ENCODE data around the gene CCDC122. TPM values are rescaled to one million over a fixed set of nuclear protein-coding genes. Genes with fewer than 3 reads are reported as not detected.

Gene CCDC122
- total RNA-seq (5.1 and 7.5 TPM in 2 replicates), polyA plus RNA-seq (0.41 and 0.57 TPM in 2 replicates), polyA minus RNA-seq (0.63 and 3.0 TPM in 2 replicates), Bru-seq, nascent RNA (percentile 59 among the genes with signal in this experiment), BruChase-seq, experiment 1, labeled RNA remaining after a 6-hour chase (percentile 52 among the genes with signal in this experiment), BruChase-seq, experiment 2, labeled RNA remaining after a 2-hour chase (percentile 53 among the genes with signal in this experiment)
- 0.43 and 0.58 TPM in 2 replicates for polyA plus RNA-seq (2011; cell fraction: cytosol; rRNA removed)
- 2.1 and 2.3 TPM in 2 replicates for polyA plus RNA-seq (2011; cell fraction: nucleus; rRNA removed)
- 4.9 and 6.7 TPM in 2 replicates for polyA plus RNA-seq (2012)
- not detected for polyA minus RNA-seq (2011; cell fraction: cytosol; rRNA and poly(A)+ RNA removed)
- 2.2 and 4.6 TPM in 2 replicates for polyA minus RNA-seq (2011; cell fraction: nucleus; rRNA and poly(A)+ RNA removed)
- long read RNA-seq, partial matches to known transcripts, result 1 of 5 reads
- long read RNA-seq, other reads (novel, unspliced or antisense), result 4 of 5 reads

DNA sequence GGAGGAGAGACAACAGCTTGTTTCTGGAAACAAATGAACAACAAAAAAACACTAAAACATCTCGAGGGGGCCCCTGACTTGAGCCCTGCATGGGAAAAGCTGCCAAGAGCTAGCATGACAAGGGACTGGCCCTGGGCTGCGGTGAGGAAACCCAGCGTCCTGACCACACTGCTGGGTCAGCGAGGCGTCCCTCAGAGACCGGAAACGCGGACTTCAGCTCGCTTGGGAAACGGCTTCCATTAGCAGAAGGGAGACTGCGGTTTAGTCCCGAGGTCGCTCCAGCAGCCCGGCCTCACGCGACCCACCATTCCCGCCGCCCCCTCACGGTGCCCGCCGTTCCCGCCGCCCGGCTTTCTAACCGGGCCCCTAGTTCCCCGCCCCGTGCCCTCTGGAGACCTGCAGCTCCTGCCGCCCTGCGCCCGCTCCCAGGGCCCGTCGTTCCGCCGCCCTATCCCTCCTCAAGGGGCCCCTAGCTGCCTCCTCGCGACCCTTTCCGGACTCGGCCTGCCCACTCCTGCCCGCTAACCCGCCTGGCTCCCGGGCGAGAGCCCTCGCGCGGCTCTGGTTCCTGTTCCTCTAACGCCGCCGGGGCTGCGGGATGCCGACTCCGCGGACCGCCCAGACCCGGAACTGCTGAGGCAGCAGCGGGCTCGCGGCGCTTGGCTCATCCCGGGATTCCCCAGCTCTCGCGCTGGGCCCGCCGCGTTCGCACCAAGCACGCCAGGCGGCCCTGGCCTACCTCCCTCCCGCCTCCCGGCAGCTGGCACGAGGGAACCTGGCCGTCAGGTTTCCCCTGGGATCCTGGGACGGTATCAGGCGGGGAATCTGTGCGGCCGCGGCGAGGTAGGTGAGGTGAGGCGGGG is at the start of gene CCDC122:
Gene CCDC122, minus strand, starts transcription at position 849 of the 863 bp plus-strand sequence. CDS start 10,364 bp downstream, outside the sequence.
- TF ChIP-seq, protein P1, sequence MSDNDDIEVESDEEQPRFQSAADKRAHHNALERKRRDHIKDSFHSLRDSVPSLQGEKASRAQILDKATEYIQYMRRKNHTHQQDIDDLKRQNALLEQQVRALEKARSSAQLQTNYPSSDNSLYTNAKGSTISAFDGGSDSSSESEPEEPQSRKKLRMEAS (IDR thresholded peaks at IDR 0.05; ENCODE audit: insufficient read depth, insufficient read length), result peak; percentile 95
- TF ChIP-seq POLR2A (IDR thresholded peaks at IDR 0.05; ENCODE audit: low read depth, low read length) (peak; percentile 74), MYC (IDR thresholded peaks at IDR 0.05; ENCODE audit: low read depth, low read length) (no peak), JUN (IDR thresholded peaks at IDR 0.05; ENCODE audit: borderline replicate concordance, insufficient read depth, insufficient read length, low read depth) (no peak), POLR2AphosphoS5 (IDR thresholded peaks at IDR 0.05; ENCODE audit: insufficient read depth, low read depth, low read length) (peak; percentile 81)
- TF ChIP-seq, protein P2, sequence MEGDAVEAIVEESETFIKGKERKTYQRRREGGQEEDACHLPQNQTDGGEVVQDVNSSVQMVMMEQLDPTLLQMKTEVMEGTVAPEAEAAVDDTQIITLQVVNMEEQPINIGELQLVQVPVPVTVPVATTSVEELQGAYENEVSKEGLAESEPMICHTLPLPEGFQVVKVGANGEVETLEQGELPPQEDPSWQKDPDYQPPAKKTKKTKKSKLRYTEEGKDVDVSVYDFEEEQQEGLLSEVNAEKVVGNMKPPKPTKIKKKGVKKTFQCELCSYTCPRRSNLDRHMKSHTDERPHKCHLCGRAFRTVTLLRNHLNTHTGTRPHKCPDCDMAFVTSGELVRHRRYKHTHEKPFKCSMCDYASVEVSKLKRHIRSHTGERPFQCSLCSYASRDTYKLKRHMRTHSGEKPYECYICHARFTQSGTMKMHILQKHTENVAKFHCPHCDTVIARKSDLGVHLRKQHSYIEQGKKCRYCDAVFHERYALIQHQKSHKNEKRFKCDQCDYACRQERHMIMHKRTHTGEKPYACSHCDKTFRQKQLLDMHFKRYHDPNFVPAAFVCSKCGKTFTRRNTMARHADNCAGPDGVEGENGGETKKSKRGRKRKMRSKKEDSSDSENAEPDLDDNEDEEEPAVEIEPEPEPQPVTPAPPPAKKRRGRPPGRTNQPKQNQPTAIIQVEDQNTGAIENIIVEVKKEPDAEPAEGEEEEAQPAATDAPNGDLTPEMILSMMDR (IDR thresholded peaks at IDR 0.05; ENCODE audit: extremely low read depth in 1 of 2, insufficient read depth in 1 of 2, low read depth in 1 of 2, low read length in 2 of 2), result no peak
- no peaks in the 10 kb centered on the region for H3K9me1 ChIP-seq (replicated peaks; ENCODE audit: control insufficient read depth, extremely low read depth, insufficient read depth, low read length)
- H3K27me3 ChIP-seq (ENCODE audit: control insufficient read depth in 2 of 2, insufficient read depth in 2 of 2, low read length in 2 of 2), result no peaks in the 10 kb centered on the region
- no TSS peak for BruUV-seq (replicated peaks)
- FAIRE-seq (peak; percentile 69), DNase-seq (ENCODE audit: low read depth, low spot score) (peak; percentile 79)
- peaks cover 11% of the 10 kb centered on the region for H3K4me1 ChIP-seq (ENCODE audit: control insufficient read depth, extremely low read depth, insufficient read depth, low read length)
- peak within 1 kb of the TSS; percentile 71 to 92 (median 76) for H3K4me3 ChIP-seq (replicated peaks in 1 of 3; ENCODE audit: insufficient read depth in 1 of 3, low read depth in 1 of 3, low read length in 3 of 3)
- CTCF ChIA-PET, result interaction anchor here (0.8 to 3.1 kb wide), 9 partner anchors 9 to 1283 kb away, joined by 3 to 11 read pairs (median 5); no protein-coding TSS in a partner anchor
- intact Hi-C loops (cut with micrococcal nuclease), result loop anchor here (10.0 kb wide), 1 partner anchor 514 kb away; no protein-coding TSS in a partner anchor
- peaks cover 2% of the 10 kb centered on the region for H4K20me1 ChIP-seq (replicated peaks; ENCODE audit: control insufficient read depth, extremely low read depth, insufficient read depth, low read length)
- no peaks in the 10 kb centered on the region for H3K79me2 ChIP-seq (ENCODE audit: control insufficient read depth, insufficient read depth, low read length)
- peak within 1 kb of the TSS; percentile 91 for H3K4me2 ChIP-seq (ENCODE audit: insufficient read depth, low read length)
- POLR2A ChIA-PET, result interaction anchor here (1.2 kb wide), 2 partner anchors 558 to 887 kb away, joined by 3 read pairs; partner anchors contain the start of gene EPSTI1
- peak within 1 kb of the TSS; percentile 98 for H3K9ac ChIP-seq (replicated peaks; ENCODE audit: extremely low read depth, insufficient read depth, low read length)
- H3K9me3 ChIP-seq (replicated peaks; ENCODE audit: control insufficient read depth, insufficient read depth, low read length), result no peaks in the 10 kb centered on the region
- no peaks in the 10 kb centered on the region for H3K36me3 ChIP-seq (ENCODE audit: control insufficient read depth in 2 of 2, extremely low read depth in 1 of 2, insufficient read depth in 2 of 2, low read length in 2 of 2)
- H3K27ac ChIP-seq (ENCODE audit: insufficient read depth, low read depth, low read length), result peak within 1 kb of the TSS; percentile 90
- dilution Hi-C loops (cut with MboI; ENCODE audit: extremely low pct_ligation_motif_present, low sequenced_read_pairs), result no loop called here
- peak within 1 kb of the TSS; percentile 100 for H2AFZ ChIP-seq (ENCODE audit: low read depth, low read length)

Measured in endothelial cell of umbilical vein (primary cell).